ENCODE measurements around the gene OR6S1. TPM values are rescaled to one million over a fixed set of nuclear protein-coding genes. Genes with fewer than 3 reads are reported as not detected.

OR6S1 gene
- total RNA-seq, 1 experiment from 2014 or later = not detected

DNA sequence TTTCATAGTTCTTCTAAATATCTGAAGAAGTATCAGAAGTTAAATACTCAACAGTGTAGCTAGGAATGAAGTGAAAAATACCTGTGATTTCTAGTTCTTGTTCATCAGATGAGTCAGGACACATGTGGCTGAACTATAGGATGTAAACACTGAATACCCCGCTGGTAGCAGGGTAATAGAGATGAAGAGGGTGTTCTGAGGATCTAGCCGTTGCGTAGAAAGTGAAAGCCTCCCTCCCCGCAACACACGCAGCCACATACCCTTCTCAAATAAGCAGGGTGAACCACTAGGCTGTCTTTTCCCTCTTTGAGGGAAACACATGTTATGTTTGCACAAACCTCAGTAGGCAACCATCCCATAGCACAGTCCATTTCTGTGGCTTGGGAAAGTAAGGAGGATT is 33.9 kb downstream of the OR6S1 start:
- TF ChIP-seq, protein P1, sequence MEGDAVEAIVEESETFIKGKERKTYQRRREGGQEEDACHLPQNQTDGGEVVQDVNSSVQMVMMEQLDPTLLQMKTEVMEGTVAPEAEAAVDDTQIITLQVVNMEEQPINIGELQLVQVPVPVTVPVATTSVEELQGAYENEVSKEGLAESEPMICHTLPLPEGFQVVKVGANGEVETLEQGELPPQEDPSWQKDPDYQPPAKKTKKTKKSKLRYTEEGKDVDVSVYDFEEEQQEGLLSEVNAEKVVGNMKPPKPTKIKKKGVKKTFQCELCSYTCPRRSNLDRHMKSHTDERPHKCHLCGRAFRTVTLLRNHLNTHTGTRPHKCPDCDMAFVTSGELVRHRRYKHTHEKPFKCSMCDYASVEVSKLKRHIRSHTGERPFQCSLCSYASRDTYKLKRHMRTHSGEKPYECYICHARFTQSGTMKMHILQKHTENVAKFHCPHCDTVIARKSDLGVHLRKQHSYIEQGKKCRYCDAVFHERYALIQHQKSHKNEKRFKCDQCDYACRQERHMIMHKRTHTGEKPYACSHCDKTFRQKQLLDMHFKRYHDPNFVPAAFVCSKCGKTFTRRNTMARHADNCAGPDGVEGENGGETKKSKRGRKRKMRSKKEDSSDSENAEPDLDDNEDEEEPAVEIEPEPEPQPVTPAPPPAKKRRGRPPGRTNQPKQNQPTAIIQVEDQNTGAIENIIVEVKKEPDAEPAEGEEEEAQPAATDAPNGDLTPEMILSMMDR (IDR thresholded peaks at IDR 0.05; ENCODE audit: unreplicated experiment) = no peak
- H3K27ac Mint-ChIP-seq (ENCODE audit: low read depth, unreplicated experiment) = no peak overlapping the region
- POLR2A ChIA-PET = interaction anchor here (0.6 to 3.8 kb wide), 4 partner anchors 15 to 280 kb away, joined by 3 to 26 read pairs (median 4); partner anchors contain the start of genes APEX1, OSGEP and TEP1
- DNase-seq (ENCODE audit: unreplicated experiment) = no peak
- H3K4me1 Mint-ChIP-seq (ENCODE audit: insufficient read depth, unreplicated experiment) = peaks cover 9% of the 10 kb centered on the region
- no peaks in the 10 kb centered on the region for H3K9me3 Mint-ChIP-seq (ENCODE audit: unreplicated experiment)
- no peaks in the 10 kb centered on the region for H3K27me3 Mint-ChIP-seq (ENCODE audit: insufficient read depth, unreplicated experiment)
- BruUV-seq (replicated peaks) = no TSS peak
- intact Hi-C loops (cut with micrococcal nuclease) = no loop called here
- no peak overlapping the region for H3K4me3 Mint-ChIP-seq (ENCODE audit: unreplicated experiment)
- CTCF ChIA-PET = interaction anchor here (0.6 to 8.9 kb wide), 24 partner anchors 10 to 480 kb away, joined by 3 to 152 read pairs (median 6); partner anchors contain the start of genes ANG, CCNB1IP1, RNASE4 and TEP1
- H3K36me3 Mint-ChIP-seq (ENCODE audit: insufficient read depth, unreplicated experiment) = no peaks in the 10 kb centered on the region

DNA sequence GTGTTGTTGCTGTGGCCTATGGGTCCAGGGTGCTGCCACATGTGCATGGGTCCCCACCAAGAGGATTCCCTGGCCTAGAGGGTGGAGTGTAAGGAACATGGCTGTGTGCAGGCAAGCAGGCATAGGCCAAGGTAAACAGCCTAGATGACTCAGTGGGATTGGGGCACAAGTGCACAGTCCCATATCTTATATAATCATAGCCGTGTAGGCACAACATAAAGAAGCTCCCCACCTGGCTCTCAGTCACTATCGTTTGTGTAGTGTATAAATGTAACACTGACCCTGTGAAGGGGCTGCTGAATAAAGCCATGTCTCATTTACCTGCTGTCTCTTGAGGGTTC is 34.6 kb downstream of the OR6S1 start:
- Mint-ChIP-seq H3K27ac (ENCODE audit: low read depth, unreplicated experiment) (no peak overlapping the region), H3K36me3 (ENCODE audit: insufficient read depth, unreplicated experiment) (no peaks in the 10 kb centered on the region)

DNA sequence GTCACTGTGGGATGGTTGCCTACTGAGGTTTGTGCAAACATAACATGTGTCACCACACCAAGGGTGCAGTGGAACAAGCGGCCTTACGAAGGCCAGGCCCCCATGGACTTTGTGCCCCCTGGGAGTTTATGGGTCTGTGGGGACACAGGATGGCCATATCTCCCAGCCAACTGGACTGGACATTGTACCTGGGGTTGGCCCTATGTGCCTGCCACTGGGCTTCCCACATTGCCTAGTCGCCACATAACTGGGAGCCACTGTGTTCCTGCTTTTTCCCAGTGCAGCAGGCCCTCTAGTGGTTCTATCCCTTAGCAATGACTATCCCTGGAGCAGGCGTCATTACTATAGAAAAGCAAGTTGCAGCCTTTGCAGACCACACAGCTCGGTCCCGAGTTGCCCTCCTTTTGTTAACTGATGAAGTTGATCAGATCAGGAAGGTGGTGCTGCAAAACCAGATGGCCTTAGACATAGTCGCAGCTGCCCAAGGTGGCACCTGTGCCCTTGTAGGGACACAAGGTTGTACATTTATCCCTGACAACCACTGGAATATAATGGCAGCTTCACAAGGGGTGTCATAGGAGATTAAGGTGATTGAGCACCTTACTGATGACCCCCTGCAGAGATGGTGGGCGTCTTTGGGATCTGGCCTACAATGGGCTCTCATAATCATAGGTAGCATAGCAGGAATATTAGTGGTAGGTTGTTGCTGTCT is 35.1 kb downstream of the OR6S1 start:
- Mint-ChIP-seq H3K9me3 (ENCODE audit: unreplicated experiment) (no peaks in the 10 kb centered on the region), H3K27ac (ENCODE audit: low read depth, unreplicated experiment) (no peak overlapping the region), H3K36me3 (ENCODE audit: insufficient read depth, unreplicated experiment) (no peaks in the 10 kb centered on the region), H3K27me3 (ENCODE audit: insufficient read depth, unreplicated experiment) (no peaks in the 10 kb centered on the region), H3K4me3 (ENCODE audit: unreplicated experiment) (no peak overlapping the region), H3K4me1 (ENCODE audit: insufficient read depth, unreplicated experiment) (peaks cover 9% of the 10 kb centered on the region)
- intact Hi-C loops (cut with micrococcal nuclease) = loop anchor here (1.0 kb wide), 3 partner anchors 75 to 152 kb away; partner anchors contain the start of gene OSGEP
- ChIA-PET CTCF (interaction anchor here (0.5 to 8.9 kb wide), 23 partner anchors 9 to 781 kb away, joined by 3 to 152 read pairs (median 4); partner anchors contain the start of genes ANG, CCNB1IP1, RNASE12 and RNASE4), POLR2A (interaction anchor here (0.6 to 1.6 kb wide), 2 partner anchors 137 to 279 kb away, joined by 3 read pairs; no protein-coding TSS in a partner anchor)
- no TSS peak for BruUV-seq (replicated peaks)
- TF ChIP-seq, protein P1 (IDR thresholded peaks at IDR 0.05; ENCODE audit: unreplicated experiment) = peak; percentile 54
- DNase-seq (ENCODE audit: unreplicated experiment) = peak; percentile 60

More for the DNA sequence above, 34.6 kb downstream of the OR6S1 start:
- TF ChIP-seq, protein P1 (IDR thresholded peaks at IDR 0.05; ENCODE audit: unreplicated experiment) = no peak
- H3K9me3 Mint-ChIP-seq (ENCODE audit: unreplicated experiment) = no peaks in the 10 kb centered on the region
- intact Hi-C loops (cut with micrococcal nuclease) = loop anchor here (1.0 kb wide), 3 partner anchors 76 to 153 kb away; partner anchors contain the start of gene OSGEP
- POLR2A ChIA-PET = interaction anchor here (1.1 to 1.6 kb wide), 2 partner anchors 193 to 279 kb away, joined by 3 read pairs; partner anchors contain the start of gene TEP1
- CTCF ChIA-PET = interaction anchor here (0.5 to 8.9 kb wide), 22 partner anchors 10 to 781 kb away, joined by 3 to 152 read pairs (median 4); partner anchors contain the start of genes ANG, CCNB1IP1, RNASE12 and RNASE4
- no peak for DNase-seq (ENCODE audit: unreplicated experiment)
- peaks cover 9% of the 10 kb centered on the region for H3K4me1 Mint-ChIP-seq (ENCODE audit: insufficient read depth, unreplicated experiment)
- no peak overlapping the region for H3K4me3 Mint-ChIP-seq (ENCODE audit: unreplicated experiment)
- no TSS peak for BruUV-seq (replicated peaks)
- no peaks in the 10 kb centered on the region for H3K27me3 Mint-ChIP-seq (ENCODE audit: insufficient read depth, unreplicated experiment)

Data from MCF 10A (cell line).